Measurements from ENCODE around the gene PARD3B.

- TF ChIP-seq CTCF (IDR thresholded peaks at IDR 0.05; ENCODE audit: low read depth, low read length, poor library complexity, severe bottlenecking) (no peak), EZH2phosphoT487 (IDR thresholded peaks at IDR 0.05; ENCODE audit: borderline replicate concordance, low read length) (no peak)
Measured at GRCh38 chr2:204870053-204870452, 324.8 kb downstream of the PARD3B start.
